HG03565 (cell line): ENCODE results near the gene PARVG.

Source experiments
- ATAC-seq: cut with Tn5 transposase; IDR thresholded peaks from one replicate; pipeline ENCODE4 v1.9.1; 2021; ENCODE audit warnings: mild to moderate bottlenecking, moderate library complexity; ENCODE audit not compliant: unreplicated experiment

The PARVG gene

GRCh38 chr22:44210722-44211121 is 30.0 kb downstream of the PARVG start:
- no peak for ATAC-seq

- no peak for ATAC-seq
Observed at GRCh38 chr22:44211256-44211945, 30.7 kb downstream of the PARVG start.

- no peak for ATAC-seq
Observed at GRCh38 chr22:44211946-44212930, 31.5 kb downstream of the PARVG start.

DNA sequence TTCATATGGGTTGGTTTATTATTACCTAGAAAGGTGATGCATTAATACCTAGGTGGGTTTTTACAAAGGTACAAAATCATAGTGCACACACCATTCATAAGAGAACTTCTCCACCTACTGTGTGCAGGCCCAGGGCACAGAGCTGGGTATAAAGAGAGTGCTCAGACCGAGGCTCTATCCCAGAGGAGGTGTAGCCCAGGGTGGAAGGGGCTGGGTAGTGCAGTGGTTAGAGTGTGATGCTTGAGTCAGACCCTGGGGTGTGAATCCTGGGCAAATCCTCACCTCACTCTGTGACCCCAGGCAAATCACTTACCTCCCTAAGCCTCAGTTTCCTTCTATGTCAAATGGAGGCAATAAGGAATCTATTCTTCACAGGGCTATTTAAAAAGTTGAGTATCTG is 32.2 kb downstream of the PARVG start:
- no peak for ATAC-seq

DNA sequence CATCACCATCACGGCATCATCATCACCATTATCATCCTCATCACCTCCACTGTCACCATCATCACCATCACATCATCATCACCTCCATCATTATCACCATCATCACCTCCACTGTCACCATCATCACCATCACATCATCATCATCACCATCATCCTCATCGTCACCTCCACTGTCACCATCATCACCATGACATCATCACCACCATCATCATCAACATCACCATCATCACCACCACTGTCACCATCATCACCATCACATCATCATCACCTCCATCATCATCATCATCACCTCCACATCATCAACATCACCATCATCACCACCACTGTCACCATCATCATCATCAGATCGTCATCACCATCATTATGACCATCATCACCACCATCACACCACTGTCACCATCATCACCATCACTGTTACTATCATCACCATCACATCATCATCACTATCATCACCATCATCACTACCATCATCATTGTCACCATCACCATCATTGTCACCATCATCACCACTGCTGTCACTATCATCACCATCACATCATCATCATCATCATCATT is 32.8 kb downstream of the PARVG start:
- no peak for ATAC-seq

- no peak for ATAC-seq
Observed at GRCh38 chr22:44214187-44214586, 33.5 kb downstream of the PARVG start.

DNA sequence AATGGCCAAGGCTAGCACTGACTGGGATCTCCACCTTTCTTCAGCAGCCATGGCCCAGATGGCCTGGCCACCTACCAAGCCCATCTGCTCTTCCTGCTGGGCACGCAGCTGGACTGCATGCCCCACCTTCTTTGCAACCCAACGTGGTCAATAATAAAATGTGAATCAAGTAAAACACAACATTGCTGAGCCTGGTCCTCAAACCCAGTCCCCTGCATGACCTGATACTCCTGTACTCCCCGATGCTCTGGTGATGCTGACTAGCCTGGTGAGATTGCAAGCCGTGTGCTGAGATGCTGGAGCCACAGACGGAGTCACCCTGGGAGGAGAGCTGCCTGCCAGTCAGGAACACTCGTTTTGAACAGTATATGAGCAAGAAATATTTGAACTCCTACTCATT is 34.0 kb downstream of the PARVG start:
- ATAC-seq = no peak

DNA sequence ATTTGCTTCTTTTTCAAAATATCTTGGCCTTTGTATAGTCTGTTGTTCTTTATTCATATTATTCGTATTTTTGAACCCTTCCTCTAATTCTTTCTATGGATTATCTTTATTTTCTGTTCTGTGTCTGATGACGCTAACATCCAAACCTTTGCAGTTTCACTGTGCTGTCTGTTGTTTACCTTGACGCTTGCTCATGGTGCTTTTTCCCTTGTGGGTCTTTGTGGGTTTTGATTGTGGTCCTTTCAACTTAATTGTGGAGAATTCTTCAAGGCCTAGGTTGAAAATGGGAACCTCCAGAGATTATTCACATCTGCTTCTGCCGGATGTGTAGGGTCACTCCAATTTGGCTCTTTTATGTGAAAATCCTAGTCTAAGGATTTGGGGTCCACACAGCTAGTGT is 34.6 kb downstream of the PARVG start:
- ATAC-seq = no peak

DNA sequence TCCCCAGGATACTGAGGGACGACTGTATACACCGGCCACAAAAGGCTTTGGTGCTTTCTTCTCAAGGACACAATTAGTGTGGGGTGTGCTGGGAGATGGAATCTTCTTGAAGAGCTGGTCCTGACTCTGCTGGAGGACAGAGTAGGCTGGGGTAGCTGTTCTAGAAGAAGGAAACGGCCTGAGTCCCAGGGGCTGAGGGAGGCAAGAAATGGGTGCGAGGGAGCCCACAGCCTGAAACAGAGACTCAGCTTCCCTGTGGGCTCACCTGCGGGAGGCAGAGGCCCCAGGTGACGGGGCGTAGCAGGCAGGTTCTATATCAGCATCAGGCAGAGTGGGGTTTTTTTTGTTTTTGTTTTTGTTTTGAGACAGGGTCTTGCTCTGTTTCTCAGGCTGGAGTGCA is 36.6 kb downstream of the PARVG start:
- ATAC-seq = no peak

GRCh38 chr22:44218071-44218470 is 37.3 kb downstream of the PARVG start:
- no peak for ATAC-seq

GRCh38 chr22:44219101-44219870 is 38.6 kb downstream of the PARVG start:
- ATAC-seq = no peak

DNA sequence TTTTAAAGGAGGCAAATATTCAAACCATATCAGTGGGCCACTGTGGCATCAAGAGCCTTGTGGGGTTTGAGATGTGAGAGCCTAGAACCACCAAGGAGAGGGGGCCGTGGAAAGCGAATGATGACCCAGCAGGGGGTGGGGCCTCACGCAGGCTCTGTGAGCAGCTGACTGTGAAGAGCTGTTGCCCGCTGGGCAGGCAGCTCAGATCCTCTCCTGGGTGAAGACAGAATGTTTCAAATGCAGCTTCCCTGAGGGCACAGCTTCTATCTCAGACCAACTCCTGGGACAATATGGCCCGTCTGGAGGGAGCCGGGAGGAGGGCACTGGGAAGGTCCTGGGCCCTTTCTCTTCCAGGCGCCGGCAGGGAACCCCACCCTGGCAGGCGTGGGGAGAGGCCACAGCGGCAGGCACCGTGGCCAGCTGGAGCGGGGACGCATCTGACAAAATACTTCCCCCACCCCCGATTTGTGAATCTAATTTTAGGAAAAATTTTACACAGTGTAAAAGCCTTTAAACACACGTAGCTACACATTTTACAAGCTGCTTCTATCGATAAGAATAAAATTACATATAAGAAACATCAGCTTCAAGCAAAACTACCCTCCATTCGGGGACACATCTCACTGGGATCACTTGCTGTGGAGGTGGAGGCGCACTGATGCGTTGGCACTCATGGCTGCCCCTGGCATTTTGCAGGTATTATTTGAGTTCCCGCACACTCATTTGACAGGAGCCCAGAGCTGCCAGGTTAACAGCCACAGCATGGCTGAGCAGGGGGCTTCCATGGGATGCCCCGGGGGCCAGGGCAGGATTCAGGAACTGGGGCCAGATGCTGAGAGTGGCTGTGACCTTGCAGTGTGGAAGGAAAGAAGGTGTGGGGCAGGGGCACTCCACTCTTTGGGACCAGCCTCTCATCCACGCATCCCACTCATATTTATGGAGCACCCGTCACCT is 40.3 kb downstream of the PARVG start:
- no peak for ATAC-seq

DNA sequence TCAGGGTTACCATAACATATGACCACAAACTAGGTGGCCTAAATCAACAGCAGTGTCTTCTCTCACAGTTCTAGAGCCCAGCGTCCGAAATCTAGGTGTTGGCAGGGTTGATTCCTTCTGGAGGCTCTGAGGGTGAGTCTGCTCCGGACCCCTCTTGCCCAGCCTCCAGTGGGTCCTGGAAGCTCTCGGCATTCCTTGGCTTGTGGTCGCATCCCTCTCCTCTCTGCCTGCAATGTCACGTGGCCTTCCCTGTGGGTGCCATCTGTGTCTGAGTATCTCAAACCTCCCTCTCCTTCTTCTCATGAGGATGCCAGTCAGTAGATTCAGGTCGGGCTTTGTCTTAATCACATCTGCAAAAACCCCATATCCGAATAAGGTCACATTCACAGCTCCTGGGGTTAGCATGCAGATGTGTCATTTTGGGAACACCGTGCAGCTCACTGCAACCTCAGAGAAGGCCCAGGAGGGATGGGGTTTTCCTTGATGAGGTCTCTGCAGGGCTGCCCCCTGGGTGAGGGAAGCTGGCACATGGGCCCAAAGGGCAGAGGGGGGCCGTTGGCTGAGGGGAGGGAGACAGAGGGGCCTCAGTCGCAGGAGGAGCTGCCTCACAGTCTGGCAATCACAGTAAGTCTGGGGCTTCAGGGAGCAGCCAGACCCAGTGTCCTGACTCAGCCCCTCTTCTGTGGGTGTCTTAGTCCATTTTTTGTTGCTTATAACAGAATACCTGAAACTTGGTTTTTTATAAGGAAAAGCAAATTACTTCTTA is 41.2 kb downstream of the PARVG start:
- ATAC-seq = no peak

DNA sequence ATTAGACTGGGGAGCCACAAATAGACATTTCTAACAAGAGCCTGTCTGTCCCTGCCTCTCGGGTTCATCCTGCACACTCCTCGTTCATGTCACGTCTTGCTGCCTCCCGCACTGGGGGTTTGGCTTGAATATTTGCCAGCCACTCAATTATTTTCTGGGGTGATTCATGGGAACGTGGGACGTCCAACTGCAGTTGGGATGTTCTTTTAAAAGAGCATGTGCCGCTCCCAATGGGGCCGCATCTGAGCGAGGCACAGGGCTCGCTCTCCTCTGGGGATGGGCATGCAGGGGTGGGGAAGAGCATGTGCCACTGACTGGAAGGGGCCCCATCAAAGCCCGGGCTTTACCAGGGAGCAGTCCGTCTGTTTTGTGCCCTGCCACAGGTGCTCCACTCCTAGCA is 43.4 kb downstream of the PARVG start:
- no peak for ATAC-seq

GRCh38 chr22:44225091-44225689 is 44.5 kb downstream of the PARVG start:
- no peak for ATAC-seq

- ATAC-seq = no peak
Observed at GRCh38 chr22:44225812-44226211, 45.1 kb downstream of the PARVG start.

DNA sequence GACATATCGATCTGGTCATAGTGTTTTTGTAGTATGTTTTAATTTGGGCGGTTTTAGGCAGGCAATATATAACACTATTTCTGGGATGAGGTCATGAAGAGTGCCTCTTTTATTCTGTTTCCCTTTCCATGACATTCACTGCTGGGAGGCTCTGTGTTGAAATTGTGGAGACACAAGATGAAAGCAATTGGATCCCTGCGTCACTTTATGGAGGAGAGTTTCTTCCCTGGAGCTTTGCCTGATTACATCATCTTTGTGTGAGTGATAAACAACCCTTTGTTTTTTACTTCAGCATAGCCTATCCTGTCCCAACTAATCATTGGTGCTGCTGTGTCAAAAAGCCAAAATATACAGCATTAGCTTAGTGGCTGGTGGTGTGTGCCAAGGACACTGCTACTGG is 48.6 kb downstream of the PARVG start:
- no peak for ATAC-seq

- no peak for ATAC-seq
Observed at GRCh38 chr22:44229809-44230208, 49.1 kb downstream of the PARVG start.

GRCh38 chr22:44231233-44231632 is 50.5 kb downstream of the PARVG start:
- no peak for ATAC-seq
